ENCODE results near the gene RASL12.
"Not testable (repeated sequence)": the region's sequence is repeated elsewhere in the genome, so short reads cannot be mapped to it uniquely, and the experiment has no call there.

Gene RASL12

DNA sequence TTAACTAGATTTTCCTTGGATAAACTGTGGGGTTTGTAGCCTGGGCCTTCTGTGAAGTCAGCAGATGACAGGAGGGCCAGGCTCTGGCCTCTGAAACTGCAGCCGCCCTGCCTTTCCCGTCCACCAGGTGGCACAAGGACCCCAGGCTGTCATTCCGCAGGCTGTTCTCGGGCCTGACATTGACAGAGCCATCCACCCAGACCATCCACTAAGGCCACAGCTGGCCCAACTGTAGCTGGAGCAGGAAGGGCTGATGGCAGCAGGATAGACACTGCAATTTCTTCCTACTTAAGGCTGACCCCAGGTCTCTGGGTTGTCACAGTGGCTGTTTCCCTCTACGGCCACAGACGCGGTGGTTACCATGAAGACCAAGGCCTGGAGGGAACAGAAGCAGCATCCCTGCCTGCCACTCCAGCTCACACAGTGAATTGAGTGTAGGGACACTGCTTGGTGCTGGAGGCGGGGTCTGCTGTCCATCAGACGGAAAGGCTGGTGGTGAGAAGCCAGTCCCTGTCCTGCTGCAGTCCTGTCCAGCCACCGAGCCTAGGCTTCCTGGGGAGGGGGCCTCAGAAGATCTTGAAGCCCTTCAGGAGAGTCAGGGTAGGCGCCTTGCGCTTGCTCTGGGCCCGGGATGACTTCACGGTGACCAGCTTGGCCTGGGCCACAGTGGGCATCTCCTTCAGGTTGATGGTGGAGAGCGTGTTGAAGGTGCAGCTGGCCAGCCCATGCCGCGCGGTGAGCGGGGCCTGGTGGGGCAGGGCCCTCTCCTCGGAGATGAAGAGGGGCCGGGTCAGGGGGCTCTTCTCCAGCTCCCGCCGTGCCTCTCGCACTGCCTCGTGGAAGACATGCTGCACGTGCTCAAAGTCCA lies 13.2 kb downstream of the RASL12 start:
- DNase-seq: peak; percentile 85

DNA sequence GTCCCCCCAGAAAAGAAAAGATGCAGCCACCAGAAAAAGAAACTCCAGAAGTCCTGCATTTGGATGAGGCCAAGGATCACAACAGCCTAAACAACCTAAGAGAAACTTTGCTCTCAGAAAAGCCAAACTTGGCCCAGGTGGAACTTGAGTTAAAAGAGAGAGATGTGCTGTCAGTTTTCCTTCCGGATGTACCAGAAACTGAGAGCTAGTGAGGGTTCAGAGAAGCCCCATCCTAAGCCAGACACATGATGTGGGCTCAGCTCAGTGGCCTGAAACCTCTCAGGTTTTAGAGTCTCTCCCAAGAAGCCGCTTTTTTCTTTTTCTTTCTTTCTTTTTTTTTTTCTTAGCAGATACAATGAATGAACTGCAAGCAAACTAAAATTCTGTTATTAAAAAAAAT lies 14.8 kb downstream of the RASL12 start:
- DNase-seq: no peak

DNA sequence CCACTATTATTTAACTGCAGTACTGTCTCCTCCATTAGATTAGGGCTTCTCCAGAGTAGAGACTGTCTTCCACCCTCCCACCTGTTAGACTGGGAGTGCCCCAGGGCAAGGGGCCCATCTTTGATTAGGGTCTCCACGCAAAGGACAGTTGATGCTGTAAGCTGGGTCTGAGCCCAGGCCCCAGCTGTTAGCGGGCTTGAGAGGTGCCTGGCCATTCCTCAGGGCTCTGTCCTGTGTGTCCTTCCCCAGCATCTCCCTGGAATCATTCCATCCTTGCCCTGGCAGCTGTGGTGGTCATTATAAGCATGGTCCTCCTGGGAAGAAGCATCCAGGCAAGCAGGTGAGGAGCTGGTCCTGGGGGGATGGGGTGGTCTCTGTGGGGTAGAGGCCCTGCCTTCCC lies 16.5 kb downstream of the RASL12 start:
- DNase-seq: no peak

DNA sequence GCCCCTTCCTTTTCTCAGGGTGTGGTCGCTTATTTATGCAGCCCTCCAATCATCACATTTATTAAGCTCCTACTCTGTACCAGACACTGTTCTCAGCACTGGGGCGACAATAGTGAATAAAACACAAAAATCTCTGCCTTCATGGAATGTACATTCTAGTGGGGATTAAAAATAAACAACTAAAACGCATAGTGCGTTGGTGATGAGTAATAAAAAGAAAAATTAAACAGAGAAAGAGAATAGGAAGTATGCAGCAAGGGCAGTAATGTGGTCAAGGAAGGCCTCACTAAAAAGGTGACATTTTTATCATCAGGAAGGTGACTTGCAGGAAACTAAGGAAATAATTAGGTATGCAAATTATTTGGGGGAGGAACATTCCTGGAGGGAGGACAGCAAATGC lies 17.5 kb downstream of the RASL12 start:
- DNase-seq: no peak

DNA sequence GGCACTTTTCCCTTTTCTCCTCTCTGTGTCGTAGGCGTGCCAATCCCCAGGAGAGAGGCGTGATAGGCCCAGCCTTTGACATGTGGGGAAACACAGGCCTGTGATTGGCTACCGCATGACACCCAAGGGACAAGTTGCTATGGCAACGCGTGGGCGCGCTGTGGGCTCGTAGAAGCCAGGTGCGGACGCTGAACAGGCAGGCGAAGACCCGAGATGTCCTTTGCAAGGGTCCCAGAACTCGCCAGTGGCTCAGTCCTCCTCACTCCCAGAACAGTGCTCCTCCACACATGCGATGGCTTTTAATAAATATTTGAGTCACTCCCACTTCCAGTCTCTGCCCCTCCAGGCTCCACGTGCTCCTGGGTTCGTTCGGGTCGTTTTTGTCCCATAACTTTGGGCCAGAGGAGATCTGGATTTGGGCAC lies 18.4 kb downstream of the RASL12 start:
- peak; percentile 95 for DNase-seq

DNA sequence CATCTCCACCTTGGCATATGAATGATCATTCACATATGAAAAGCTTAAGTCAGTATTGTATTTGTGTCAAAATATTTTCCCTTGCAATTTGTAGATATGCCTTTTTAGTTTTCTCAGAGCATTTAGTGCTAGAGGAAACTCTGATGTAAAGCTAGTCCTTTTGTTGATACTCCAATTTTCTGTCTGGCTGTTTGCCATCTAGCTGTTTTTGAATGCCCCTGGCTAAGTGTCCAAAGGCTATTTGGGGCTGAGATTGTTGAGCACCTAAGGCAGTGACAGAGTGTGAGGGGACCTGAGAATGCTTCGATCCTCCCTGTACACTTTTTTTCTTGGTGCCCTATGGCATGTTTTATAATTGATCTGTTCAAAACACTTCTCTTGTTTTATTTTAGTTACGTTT lies 19.6 kb downstream of the RASL12 start:
- DNase-seq: no peak

DNA sequence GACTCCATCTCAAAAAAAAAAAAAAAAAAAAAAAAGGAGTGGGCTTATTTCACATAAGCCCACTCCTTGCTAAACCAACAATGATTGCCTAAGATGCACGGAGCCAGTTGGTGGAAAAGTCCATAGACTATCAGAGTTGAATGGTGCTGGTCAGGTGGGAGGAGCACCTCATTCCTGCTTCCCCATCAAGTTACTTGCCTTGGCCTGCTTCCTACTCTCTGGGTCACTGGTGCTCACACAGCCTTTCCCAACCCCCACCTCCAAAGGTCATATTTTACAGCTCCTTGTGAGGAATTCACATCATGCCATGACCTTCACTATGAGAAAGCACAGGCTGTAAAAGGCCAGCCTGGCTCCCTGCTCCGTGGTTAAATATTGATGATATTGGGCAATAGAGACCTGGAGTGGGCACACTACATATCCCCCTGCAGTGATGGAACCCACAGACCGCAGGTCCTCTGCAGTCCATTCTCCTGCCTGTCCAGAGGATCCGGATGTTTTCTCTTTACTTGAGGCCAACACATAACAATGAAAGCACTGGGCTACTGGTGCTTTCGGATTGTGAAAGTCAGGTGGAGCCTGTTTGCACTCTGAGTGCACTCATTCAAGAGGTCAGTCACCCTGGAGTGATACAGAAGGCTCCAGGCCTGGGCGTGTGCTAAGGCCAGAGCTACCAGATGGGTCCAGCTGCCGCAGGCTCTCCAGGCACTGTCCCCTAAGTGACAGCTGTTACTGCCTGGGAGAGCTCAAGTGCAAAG lies 22.9 kb downstream of the RASL12 start, which contains the start of gene SLC51B:
Gene SLC51B (plus strand): TSS at position 664 of the 758 bp plus-strand sequence. CDS start 4,618 bp downstream, outside the sequence.
- no peak for DNase-seq

DNA sequence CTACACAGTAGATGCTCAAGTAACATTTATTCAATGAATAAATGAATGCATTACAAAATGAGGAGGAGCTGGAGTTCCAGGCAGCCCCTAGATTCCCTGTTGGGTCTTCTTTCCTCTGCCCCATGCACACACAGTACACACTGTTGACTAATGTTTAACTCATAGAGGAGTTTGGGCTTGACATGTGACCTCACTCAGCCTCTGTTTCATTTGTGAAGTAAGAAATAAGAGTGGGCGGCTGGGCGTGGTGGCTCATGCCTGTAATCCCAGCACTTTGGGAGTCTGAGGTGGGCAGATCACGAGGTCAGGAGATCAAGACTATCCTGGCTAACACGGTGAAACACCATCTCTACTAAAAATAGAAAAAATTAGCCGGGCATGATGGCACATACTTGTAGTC lies 23.6 kb downstream of the RASL12 start:
- DNase-seq: not testable (repeated sequence)

DNA sequence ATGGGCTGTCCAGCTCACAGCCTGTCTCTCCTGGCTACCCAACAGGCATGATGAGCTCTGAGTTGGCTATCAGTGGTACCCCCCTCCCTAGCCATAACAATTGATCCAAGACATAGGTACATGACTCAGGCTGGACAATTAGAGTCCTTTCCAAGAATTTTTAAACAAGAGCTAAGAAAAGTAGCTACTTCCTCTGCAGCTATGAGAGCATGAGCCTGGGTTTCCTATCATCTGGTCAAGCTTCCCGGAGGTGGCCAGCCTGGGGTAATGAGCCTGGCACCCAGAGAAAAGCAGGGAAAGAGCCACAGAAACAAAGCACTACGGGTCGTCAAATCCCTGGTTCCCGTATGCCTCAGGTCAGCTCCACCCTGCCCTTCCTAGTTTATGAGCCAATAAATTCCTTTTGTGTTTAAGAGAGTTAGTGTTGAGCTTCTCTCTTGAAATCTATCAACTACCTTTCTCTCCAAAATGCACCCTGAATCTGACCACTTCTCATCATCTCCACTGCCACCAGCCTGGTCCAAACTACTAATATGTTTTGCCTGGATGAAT lies 24.9 kb downstream of the RASL12 start:
- no peak for DNase-seq

DNA sequence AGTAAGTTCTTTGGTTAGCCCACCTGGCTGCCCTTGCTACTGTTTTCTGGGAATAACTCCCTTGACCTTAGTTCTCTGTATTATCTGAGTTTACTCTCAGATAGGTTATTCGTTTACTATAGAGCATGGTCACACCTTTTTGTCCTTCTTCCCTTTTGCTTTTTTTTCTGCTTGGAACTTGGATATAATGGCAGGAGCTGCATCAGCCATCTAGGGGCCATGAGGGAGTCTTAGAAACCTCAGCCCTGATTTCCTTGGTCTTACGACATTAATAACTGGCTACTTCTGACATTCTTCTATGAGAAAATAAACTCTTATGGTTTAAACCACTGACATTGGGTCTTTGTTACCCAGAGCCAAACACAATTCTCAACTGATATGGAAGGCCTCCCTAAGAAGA lies 26.0 kb downstream of the RASL12 start:
- DNase-seq: no peak

DNA sequence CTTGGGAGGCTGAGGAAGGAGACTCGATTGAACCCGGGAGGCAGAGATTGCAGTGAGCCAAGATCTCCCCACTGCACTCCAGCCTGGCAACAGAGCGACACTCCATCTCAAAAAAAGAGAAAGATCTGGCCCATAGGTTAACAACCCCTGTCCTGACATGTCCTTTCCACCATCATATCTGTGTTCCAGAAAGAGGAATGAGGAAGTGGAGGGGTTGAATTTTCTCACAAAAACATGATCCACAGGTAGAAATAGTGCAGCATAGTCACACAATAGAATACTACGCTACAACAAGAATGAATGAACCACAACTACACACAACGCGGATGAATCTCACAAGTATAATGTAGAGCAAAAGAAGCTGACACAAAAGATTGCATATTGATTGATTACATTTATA lies 27.3 kb downstream of the RASL12 start:
- no peak for DNase-seq

DNA sequence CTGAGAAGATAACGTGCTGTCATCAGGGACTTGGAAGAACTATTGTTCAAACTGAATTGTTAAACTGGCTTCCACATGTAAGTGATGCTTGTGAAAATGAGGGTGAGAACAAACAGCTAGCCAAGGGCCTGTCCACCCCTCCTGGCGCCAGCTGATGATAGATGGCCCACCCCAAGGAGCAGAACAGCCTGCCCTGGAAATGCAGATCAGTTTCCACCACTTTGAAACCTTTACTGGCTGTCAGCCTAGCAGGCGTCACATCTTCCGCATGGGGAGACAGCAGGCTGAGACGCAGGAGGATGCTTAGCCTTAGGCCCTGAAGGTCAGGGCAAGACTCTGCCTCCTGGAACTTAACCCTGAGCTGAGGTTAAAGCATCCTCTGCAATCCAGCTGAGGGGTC lies 29.0 kb downstream of the RASL12 start:
- DNase-seq: no peak

DNA sequence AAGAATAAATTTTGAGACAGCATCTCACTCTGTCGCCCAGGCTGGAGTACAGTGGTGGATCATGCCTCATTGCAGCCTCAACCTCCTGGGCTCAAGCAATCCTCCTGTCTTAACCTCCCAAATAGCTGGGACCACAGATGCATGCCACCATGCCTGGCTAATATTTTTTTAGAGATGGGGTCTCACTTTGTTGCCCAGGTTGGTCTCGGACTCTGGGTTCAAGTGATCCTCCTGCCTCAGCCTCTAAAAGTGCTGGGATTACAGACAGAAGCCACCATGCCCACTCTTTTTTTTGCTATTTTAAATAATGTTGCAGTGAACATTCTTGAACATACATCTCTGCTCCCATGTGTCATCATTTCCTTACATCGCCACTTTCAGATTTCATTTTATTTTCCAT lies 29.4 kb downstream of the RASL12 start:
- DNase-seq: no peak

DNA sequence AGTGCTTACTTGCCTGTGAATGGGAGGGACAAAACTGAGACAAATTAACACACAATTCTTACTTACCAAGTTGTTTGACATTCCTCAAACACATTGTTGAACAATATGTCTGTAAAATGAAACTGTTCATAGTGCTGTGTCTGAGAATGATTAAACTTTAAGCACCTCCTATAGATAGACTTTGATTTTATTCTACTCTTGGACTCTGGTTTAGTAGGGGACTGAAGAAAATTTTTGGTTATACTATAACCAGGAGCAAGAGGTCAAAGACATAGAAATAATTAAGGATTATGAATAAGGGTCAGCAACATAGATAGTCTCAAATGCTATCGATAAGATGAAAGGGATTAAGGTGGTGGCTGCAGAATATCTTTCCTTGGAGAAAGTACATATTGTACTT lies 30.5 kb downstream of the RASL12 start:
- DNase-seq: no peak

DNA sequence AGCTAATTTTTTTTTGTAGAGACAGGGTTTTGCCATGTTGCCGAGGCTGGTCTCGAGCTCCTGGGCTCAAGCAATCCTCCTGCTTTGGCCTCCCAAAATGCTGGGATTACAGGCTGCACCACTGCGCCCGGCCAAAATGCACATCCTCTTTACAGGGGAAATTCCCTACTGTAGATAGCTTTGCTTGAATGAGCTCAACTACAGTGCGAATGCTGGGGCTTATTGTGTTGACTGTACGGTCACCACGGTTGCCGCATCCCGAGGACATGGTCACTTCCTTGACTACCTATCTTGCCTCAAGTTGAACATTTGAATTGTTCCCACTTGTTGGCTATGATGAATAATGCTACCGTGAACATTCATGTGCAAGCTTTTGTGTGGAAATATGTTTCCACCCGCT lies 33.1 kb downstream of the RASL12 start:
- DNase-seq: no peak

DNA sequence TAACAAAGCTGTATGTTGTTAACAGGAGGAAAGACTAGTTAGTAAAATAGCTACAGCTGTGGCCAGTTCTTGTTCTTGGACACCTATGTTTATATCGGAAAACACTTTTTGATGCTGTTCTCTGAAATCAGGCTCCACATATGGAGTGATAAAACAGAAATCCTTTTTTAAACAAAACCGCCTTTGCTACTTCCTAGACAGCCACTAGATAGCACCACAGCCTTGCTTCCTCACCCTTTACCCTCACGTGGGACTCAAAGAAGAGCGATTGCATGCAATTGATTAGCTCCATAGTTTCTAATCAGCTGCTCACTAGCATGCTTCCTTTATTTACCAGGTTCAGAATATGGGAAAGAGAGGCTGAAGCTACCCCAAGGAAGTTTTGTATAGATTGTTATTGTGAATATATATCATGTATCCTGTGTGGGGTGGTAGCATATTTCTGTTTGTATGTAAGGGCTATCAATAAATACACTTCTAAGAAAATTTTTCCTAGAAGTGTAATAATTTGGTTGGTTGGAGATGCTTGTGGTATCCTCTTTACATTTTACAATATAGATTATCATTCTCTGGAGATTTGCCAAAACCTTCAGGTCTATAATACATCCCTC lies 34.0 kb downstream of the RASL12 start:
- DNase-seq: peak; percentile 81

DNA sequence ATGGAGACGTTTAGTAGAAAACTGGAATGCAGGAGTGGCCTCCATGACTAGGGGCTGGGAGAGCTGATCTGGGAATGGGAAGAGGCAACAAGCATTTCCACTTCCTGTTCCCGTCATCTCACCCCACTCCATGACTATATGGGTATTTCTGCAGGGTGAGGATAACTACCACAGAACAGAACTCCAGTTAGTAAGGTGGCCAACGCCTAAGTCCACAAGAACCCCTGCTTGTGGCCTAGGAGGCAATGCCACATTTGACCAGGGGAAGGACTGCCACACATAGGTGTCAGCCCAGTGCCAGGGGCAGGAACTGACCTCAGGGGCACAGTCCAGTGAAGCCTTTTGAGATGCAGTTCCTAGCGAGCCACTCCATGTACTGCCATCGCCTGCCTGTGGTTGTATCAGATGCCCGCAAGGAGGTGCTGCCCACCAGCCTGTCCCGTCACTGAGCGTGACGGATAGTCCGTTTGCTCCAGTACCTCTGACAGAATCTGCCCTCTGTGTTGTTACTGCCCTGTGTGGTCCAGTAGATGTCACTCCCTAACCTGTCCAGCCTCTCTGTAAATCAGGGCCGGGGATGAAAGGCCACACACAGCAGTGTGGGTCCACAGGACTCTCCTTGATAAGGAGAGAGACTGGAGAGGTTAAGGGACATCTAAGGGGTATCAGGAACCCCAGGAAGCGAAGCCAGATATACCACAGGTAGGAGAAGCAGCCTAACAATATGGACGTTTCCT lies 34.8 kb downstream of the RASL12 start:
- DNase-seq: peak; percentile 86

DNA sequence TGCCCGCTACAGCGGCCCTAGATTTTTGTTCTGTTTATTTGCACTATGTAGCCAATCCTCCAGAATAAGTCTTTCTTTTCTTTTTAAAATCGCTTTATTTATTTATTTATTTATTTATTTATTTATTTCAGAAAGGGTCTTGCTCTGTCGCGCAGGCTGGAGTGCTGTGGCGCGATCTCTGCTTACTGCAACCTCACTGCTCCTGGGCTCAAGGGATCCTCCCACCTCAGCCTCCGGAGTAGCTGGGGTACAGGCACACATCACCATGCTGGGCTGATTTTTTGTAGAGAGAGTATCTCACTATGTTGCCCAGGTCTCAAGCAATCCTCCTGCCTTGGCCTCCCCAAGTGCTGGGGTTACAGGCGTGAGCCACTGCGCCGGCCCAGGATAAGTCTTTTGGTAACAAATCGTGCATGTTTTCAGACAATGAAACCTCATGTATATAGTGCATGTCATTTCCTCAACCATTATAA lies 38.0 kb downstream of the RASL12 start:
- no peak for DNase-seq

DNA sequence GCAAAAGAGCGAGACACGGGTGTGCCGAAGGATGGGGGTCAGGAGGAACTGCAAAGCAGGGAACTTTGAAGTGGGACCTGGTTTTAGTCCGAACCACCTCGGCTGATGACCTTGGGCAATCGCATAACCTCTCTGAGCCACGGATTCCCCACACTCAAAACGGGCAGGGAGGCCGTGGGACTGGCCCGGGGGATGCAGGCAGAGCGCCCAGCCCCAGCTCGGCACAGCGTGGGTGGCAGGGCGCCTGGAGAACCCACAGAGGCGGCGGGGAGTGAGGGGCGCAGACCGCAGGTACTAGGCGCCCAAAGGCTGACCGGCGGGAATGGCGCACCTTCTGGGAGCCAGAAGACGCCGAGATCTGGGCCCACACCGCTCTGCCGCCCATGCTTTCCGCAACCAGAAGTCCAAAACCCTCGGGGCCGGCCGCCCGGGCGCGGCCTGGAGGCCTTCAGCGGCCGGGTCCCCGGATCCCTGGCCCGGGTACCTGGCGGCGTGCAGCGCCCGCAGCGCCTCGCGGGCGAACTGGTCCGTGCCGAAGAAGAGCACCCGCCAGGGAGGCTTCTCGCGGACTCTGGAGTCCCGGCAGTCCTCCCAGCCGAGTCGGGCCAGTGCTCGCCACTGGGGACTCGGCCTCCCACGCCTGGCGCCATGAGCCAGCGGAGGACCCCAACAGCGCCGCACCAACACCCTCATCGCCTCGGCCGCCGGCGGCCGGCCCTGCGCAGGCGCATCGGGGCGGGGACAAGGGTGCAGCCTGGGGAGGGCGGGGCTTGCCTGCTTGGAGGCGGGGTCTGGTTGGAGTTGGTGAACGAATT lies 38.7 kb downstream of the RASL12 start, which contains the start of gene MTFMT:
Gene MTFMT (minus strand): TSS at position 719 of the 815 bp plus-strand sequence. CDS start 26 bp downstream, at position 693.
- peak; percentile 94 for DNase-seq

DNA sequence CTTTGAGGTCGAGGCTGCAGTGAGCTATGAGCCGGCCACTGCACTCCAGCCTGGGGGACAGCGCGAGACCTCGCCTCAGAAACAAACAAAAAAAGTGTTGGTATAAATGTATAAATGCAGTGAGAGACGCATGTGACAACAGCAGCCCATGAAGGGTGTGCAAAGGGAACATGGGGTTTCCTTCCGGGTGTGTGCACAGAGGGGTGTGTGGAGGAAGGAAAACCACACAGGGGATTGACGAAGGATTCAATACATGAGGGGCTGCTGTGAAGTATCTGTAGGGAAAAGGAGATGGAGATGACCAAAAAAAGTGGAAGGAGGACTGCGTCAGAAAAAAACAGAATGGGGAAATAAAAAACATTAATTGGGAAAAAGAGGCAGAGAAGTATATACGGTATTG lies 39.5 kb downstream of the RASL12 start:
- DNase-seq: peak; percentile 51

DNA sequence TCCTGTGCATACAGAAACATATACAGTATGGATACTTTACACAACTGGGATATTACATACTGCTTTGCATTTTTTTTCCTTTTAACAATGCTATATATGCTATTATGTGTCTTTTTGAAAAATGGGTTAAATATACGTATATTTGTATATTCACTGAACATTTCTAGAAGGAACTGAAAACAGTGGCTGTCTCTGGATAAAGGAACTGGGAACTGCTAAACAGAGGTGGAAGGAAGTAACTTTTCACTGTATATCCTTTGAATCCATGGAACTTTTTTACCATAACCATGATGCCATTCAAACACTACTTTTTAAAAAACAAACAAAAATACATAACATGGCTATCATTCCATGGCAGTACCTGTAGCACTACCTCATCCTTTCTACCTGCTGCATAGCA lies 40.2 kb downstream of the RASL12 start:
- no peak for DNase-seq

Measured in hematopoietic multipotent progenitor cell treated with erythropoietin and hydrocortisone succinate and interleukin-3 and kit ligand, for 6 days (in vitro differentiated cells).